ENCODE data around the gene DDX17. TPM values are rescaled to one million over a fixed set of nuclear protein-coding genes. Genes with fewer than 3 reads are reported as not detected.

DDX17 gene
- total and polyA plus RNA-seq, 8 donors: 384 to 895 (median 803) TPM

- intact Hi-C loops (cut with DNase I): no loop called here
- no peak for TF ChIP-seq CTCF (IDR thresholded peaks at IDR 0.05)
- DNase-seq: no peak
- H3K27ac ChIP-seq: no peak overlapping the region
- no peak for ATAC-seq
- no peaks in the 10 kb centered on the region for H3K27me3 ChIP-seq
- H3K36me3 ChIP-seq: peaks cover 0 to 82% of the 10 kb centered on the region in 2 donors
- H3K4me3 ChIP-seq: no peak overlapping the region
- no peaks in the 10 kb centered on the region for H3K4me1 ChIP-seq
- no peaks in the 10 kb centered on the region for H3K9me3 ChIP-seq
Observed at GRCh38 chr22:38481871-38482332, 24.2 kb downstream of the DDX17 start.

- Histone ChIP-seq H3K27ac (no peak overlapping the region), H3K4me1 (no peaks in the 10 kb centered on the region), H3K9me3 (no peaks in the 10 kb centered on the region), H3K36me3 (peaks cover 0 to 76% of the 10 kb centered on the region in 2 donors), H3K27me3 (no peaks in the 10 kb centered on the region), H3K4me3 (no peak overlapping the region)
- TF ChIP-seq CTCF (IDR thresholded peaks at IDR 0.05): no peak
- DNase-seq: no peak
- intact Hi-C loops (cut with DNase I): no loop called here
- ATAC-seq: no peak
Observed at GRCh38 chr22:38481162-38481870, 24.8 kb downstream of the DDX17 start.

- intact Hi-C loops (cut with DNase I): no loop called here
- no peak for ATAC-seq
- Histone ChIP-seq H3K36me3 (peaks cover 0 to 55% of the 10 kb centered on the region in 2 donors), H3K9me3 (no peaks in the 10 kb centered on the region), H3K27ac (no peak overlapping the region), H3K4me1 (no peaks in the 10 kb centered on the region), H3K4me3 (no peak overlapping the region), H3K27me3 (no peaks in the 10 kb centered on the region)
- no peak for TF ChIP-seq CTCF (IDR thresholded peaks at IDR 0.05)
- DNase-seq: no peak
Observed at GRCh38 chr22:38479096-38479837, 26.8 kb downstream of the DDX17 start.

- H3K4me3 ChIP-seq: no peak overlapping the region
- no peaks in the 10 kb centered on the region for H3K4me1 ChIP-seq
- no peak overlapping the region for H3K27ac ChIP-seq
- no peak for TF ChIP-seq CTCF (IDR thresholded peaks at IDR 0.05)
- no peaks in the 10 kb centered on the region for H3K9me3 ChIP-seq
- intact Hi-C loops (cut with DNase I): no loop called here
- DNase-seq (no peak), ATAC-seq (no peak)
- H3K36me3 ChIP-seq: peaks cover 0 to 39% of the 10 kb centered on the region in 2 donors
- no peaks in the 10 kb centered on the region for H3K27me3 ChIP-seq
Observed at GRCh38 chr22:38477585-38477984, 28.5 kb downstream of the DDX17 start.

GRCh38 chr22:38474003-38474607 lies 32.0 kb downstream of the DDX17 start:
- H3K4me3 ChIP-seq: no peak overlapping the region
- intact Hi-C loops (cut with DNase I): no loop called here
- no peaks in the 10 kb centered on the region for H3K9me3 ChIP-seq
- no peak overlapping the region for H3K27ac ChIP-seq
- TF ChIP-seq CTCF (IDR thresholded peaks at IDR 0.05): no peak
- DNase-seq (no peak), ATAC-seq (no peak)
- peaks cover 0 to 4% of the 10 kb centered on the region in 2 donors for H3K36me3 ChIP-seq
- peaks cover under 1 to 1% of the 10 kb centered on the region in 2 donors for H3K4me1 ChIP-seq
- H3K27me3 ChIP-seq: peaks cover 0 to under 1% of the 10 kb centered on the region in 2 donors

Data from left lung (tissue), 10 donors.